ENCODE data around the gene CDYL2.

CDYL2 gene

GRCh38 chr16:80836202-80836601, 31.8 kb upstream of the CDYL2 start:
- DNase-seq, result no peak
- H3K27me3 ChIP-seq (replicated peaks), result no peaks in the 10 kb centered on the region
- in situ Hi-C loops (cut with HindIII; ENCODE audit: low pct_ligation_motif_present, low sequenced_read_pairs), result no loop called here
- H3K4me3 ChIP-seq (ENCODE audit: low read depth, low read length), result no peak overlapping the region
- TF ChIP-seq CTCF (IDR thresholded peaks at IDR 0.05; ENCODE audit: low read depth, low read length, missing control alignments), result no peak
- no peak overlapping the region for H3K27ac ChIP-seq
- no peaks in the 10 kb centered on the region for H3K36me3 ChIP-seq (replicated peaks)

- in situ Hi-C loops (cut with HindIII; ENCODE audit: low pct_ligation_motif_present, low sequenced_read_pairs), result no loop called here
- Histone ChIP-seq H3K27me3 (replicated peaks) (no peaks in the 10 kb centered on the region), H3K27ac (no peak overlapping the region), H3K4me3 (ENCODE audit: low read depth, low read length) (no peak overlapping the region), H3K36me3 (replicated peaks) (no peaks in the 10 kb centered on the region)
- no peak for DNase-seq
- no peak for TF ChIP-seq CTCF (IDR thresholded peaks at IDR 0.05; ENCODE audit: low read depth, low read length, missing control alignments)
Observed at GRCh38 chr16:80831039-80831438, 26.6 kb upstream of the CDYL2 start.

GRCh38 chr16:80828495-80828894, 24.1 kb upstream of the CDYL2 start:
- no peak for DNase-seq
- no peak overlapping the region for H3K27ac ChIP-seq
- H3K36me3 ChIP-seq (replicated peaks), result no peaks in the 10 kb centered on the region
- TF ChIP-seq CTCF (IDR thresholded peaks at IDR 0.05; ENCODE audit: low read depth, low read length, missing control alignments), result no peak
- in situ Hi-C loops (cut with HindIII; ENCODE audit: low pct_ligation_motif_present, low sequenced_read_pairs), result no loop called here
- no peaks in the 10 kb centered on the region for H3K27me3 ChIP-seq (replicated peaks)
- H3K4me3 ChIP-seq (ENCODE audit: low read depth, low read length), result no peak overlapping the region

GRCh38 chr16:80827007-80827406, 22.6 kb upstream of the CDYL2 start:
- in situ Hi-C loops (cut with HindIII; ENCODE audit: low pct_ligation_motif_present, low sequenced_read_pairs), result no loop called here
- no peak for TF ChIP-seq CTCF (IDR thresholded peaks at IDR 0.05; ENCODE audit: low read depth, low read length, missing control alignments)

GRCh38 chr16:80825365-80825758, 21.0 kb upstream of the CDYL2 start:
- no peak for TF ChIP-seq CTCF (IDR thresholded peaks at IDR 0.05; ENCODE audit: low read depth, low read length, missing control alignments)
- DNase-seq, result no peak
- Histone ChIP-seq H3K4me3 (ENCODE audit: low read depth, low read length) (no peak overlapping the region), H3K36me3 (replicated peaks) (no peaks in the 10 kb centered on the region), H3K27ac (no peak overlapping the region), H3K27me3 (replicated peaks) (no peaks in the 10 kb centered on the region)
- in situ Hi-C loops (cut with HindIII; ENCODE audit: low pct_ligation_motif_present, low sequenced_read_pairs), result no loop called here

More at GRCh38 chr16:80827007-80827406, 22.6 kb upstream of the CDYL2 start:
- no peak for DNase-seq
- no peak overlapping the region for H3K27ac ChIP-seq
- H3K36me3 ChIP-seq (replicated peaks), result no peaks in the 10 kb centered on the region
- no peak overlapping the region for H3K4me3 ChIP-seq (ENCODE audit: low read depth, low read length)
- H3K27me3 ChIP-seq (replicated peaks), result no peaks in the 10 kb centered on the region

- H3K27me3 ChIP-seq (replicated peaks), result no peaks in the 10 kb centered on the region
- no peaks in the 10 kb centered on the region for H3K36me3 ChIP-seq (replicated peaks)
- peak; percentile 78 for TF ChIP-seq CTCF (IDR thresholded peaks at IDR 0.05; ENCODE audit: low read depth, low read length, missing control alignments)
- H3K27ac ChIP-seq, result no peak overlapping the region
- peak; percentile 66 for DNase-seq
- in situ Hi-C loops (cut with HindIII; ENCODE audit: low pct_ligation_motif_present, low sequenced_read_pairs), result no loop called here
- no peak overlapping the region for H3K4me3 ChIP-seq (ENCODE audit: low read depth, low read length)
Observed at GRCh38 chr16:80824623-80825364, 20.4 kb upstream of the CDYL2 start.

Data from brain microvascular endothelial cell (primary cell).